Measurements from ENCODE around the gene LSR. TPM values are rescaled to one million over a fixed set of nuclear protein-coding genes. Genes with fewer than 3 reads are reported as not detected.

LSR gene
- total and polyA plus RNA-seq, 2 donors = 5.7 to 20.1 TPM

GRCh38 chr19:35223862-35224505 is 24.8 kb upstream of the LSR start:
- no peak overlapping the region for H3K4me3 ChIP-seq (ENCODE audit: low read length in 2 of 2)
- H3K9me3 ChIP-seq (ENCODE audit: control insufficient read depth in 2 of 2, insufficient read depth in 1 of 2, low read length in 1 of 2) = no peaks in the 10 kb centered on the region
- 95% methylated on average over 4 of the region's 4 CpGs for WGBS
- no peak overlapping the region for H3K27ac ChIP-seq (ENCODE audit: low read depth in 1 of 2, low read length in 1 of 2)
- no peak for DNase-seq (ENCODE audit: low read depth in 6 of 9, low spot score in 9 of 9)
- H3K27me3 ChIP-seq (ENCODE audit: control insufficient read depth in 2 of 2, insufficient read depth in 1 of 2, low read length in 1 of 2) = no peaks in the 10 kb centered on the region
- H3K4me1 ChIP-seq (ENCODE audit: control insufficient read depth in 2 of 2, insufficient read depth in 2 of 2, low read length in 2 of 2) = peaks cover 0 to 9% of the 10 kb centered on the region in 2 donors
- H3K36me3 ChIP-seq (ENCODE audit: control insufficient read depth in 2 of 2, insufficient read depth in 2 of 2, low read length in 1 of 2) = no peaks in the 10 kb centered on the region

GRCh38 chr19:35224681-35225571 is 23.9 kb upstream of the LSR start:
- Histone ChIP-seq H3K4me3 (ENCODE audit: low read length in 2 of 2) (no peak overlapping the region), H3K4me1 (ENCODE audit: control insufficient read depth in 2 of 2, insufficient read depth in 2 of 2, low read length in 2 of 2) (peaks cover 0 to 9% of the 10 kb centered on the region in 2 donors), H3K27me3 (ENCODE audit: control insufficient read depth in 2 of 2, insufficient read depth in 1 of 2, low read length in 1 of 2) (no peaks in the 10 kb centered on the region), H3K9me3 (ENCODE audit: control insufficient read depth in 2 of 2, insufficient read depth in 1 of 2, low read length in 1 of 2) (no peaks in the 10 kb centered on the region), H3K27ac (ENCODE audit: low read depth in 1 of 2, low read length in 1 of 2) (no peak overlapping the region), H3K36me3 (ENCODE audit: control insufficient read depth in 2 of 2, insufficient read depth in 2 of 2, low read length in 1 of 2) (no peaks in the 10 kb centered on the region)
- DNase-seq (ENCODE audit: low read depth in 6 of 9, low spot score in 9 of 9) = peak in 1 of 9 donors; percentile 14
- WGBS = 85% methylated on average over 41 of the region's 41 CpGs

GRCh38 chr19:35225951-35226350 is 22.9 kb upstream of the LSR start:
- no peak overlapping the region for H3K27ac ChIP-seq (ENCODE audit: low read depth in 1 of 2, low read length in 1 of 2)
- no peaks in the 10 kb centered on the region for H3K36me3 ChIP-seq (ENCODE audit: control insufficient read depth in 2 of 2, insufficient read depth in 2 of 2, low read length in 1 of 2)
- 96% methylated on average over 6 of the region's 6 CpGs for WGBS
- no peaks in the 10 kb centered on the region for H3K27me3 ChIP-seq (ENCODE audit: control insufficient read depth in 2 of 2, insufficient read depth in 1 of 2, low read length in 1 of 2)
- H3K4me1 ChIP-seq (ENCODE audit: control insufficient read depth in 2 of 2, insufficient read depth in 2 of 2, low read length in 2 of 2) = peaks cover 0 to 9% of the 10 kb centered on the region in 2 donors
- no peak overlapping the region for H3K4me3 ChIP-seq (ENCODE audit: low read length in 2 of 2)
- no peak for DNase-seq (ENCODE audit: low read depth in 6 of 9, low spot score in 9 of 9)
- H3K9me3 ChIP-seq (ENCODE audit: control insufficient read depth in 2 of 2, insufficient read depth in 1 of 2, low read length in 1 of 2) = no peaks in the 10 kb centered on the region

GRCh38 chr19:35226748-35227147 is 22.1 kb upstream of the LSR start:
- Histone ChIP-seq H3K27me3 (ENCODE audit: control insufficient read depth in 2 of 2, insufficient read depth in 1 of 2, low read length in 1 of 2) (no peaks in the 10 kb centered on the region), H3K9me3 (ENCODE audit: control insufficient read depth in 2 of 2, insufficient read depth in 1 of 2, low read length in 1 of 2) (no peaks in the 10 kb centered on the region), H3K36me3 (ENCODE audit: control insufficient read depth in 2 of 2, insufficient read depth in 2 of 2, low read length in 1 of 2) (no peaks in the 10 kb centered on the region), H3K4me3 (ENCODE audit: low read length in 2 of 2) (no peak overlapping the region), H3K27ac (ENCODE audit: low read depth in 1 of 2, low read length in 1 of 2) (no peak overlapping the region), H3K4me1 (ENCODE audit: control insufficient read depth in 2 of 2, insufficient read depth in 2 of 2, low read length in 2 of 2) (peaks cover 0 to 9% of the 10 kb centered on the region in 2 donors)
- 97% methylated on average over 5 of the region's 5 CpGs for WGBS
- DNase-seq (ENCODE audit: low read depth in 6 of 9, low spot score in 9 of 9) = no peak

- WGBS = 96% methylated on average over 14 of the region's 14 CpGs
- H3K4me3 ChIP-seq (ENCODE audit: low read length in 2 of 2) = no peak within 1 kb of the TSS
- peaks cover 0 to 9% of the 10 kb centered on the region in 2 donors for H3K4me1 ChIP-seq (ENCODE audit: control insufficient read depth in 2 of 2, insufficient read depth in 2 of 2, low read length in 2 of 2)
- H3K36me3 ChIP-seq (ENCODE audit: control insufficient read depth in 2 of 2, insufficient read depth in 2 of 2, low read length in 1 of 2) = no peaks in the 10 kb centered on the region
- no peaks in the 10 kb centered on the region for H3K27me3 ChIP-seq (ENCODE audit: control insufficient read depth in 2 of 2, insufficient read depth in 1 of 2, low read length in 1 of 2)
- no peak within 1 kb of the TSS for H3K27ac ChIP-seq (ENCODE audit: low read depth in 1 of 2, low read length in 1 of 2)
- no peaks in the 10 kb centered on the region for H3K9me3 ChIP-seq (ENCODE audit: control insufficient read depth in 2 of 2, insufficient read depth in 1 of 2, low read length in 1 of 2)
- DNase-seq (ENCODE audit: low read depth in 6 of 9, low spot score in 9 of 9) = no peak
Measured at GRCh38 chr19:35228177-35228930, 20.4 kb upstream of the LSR start, which contains the start of gene FAM187B. TSS of gene FAM187B (minus strand) at chr19:35228739. CDS start at chr19:35228680, 59 bp downstream.

GRCh38 chr19:35229601-35230000 is 19.2 kb upstream of the LSR start:
- H3K36me3 ChIP-seq (ENCODE audit: control insufficient read depth in 2 of 2, insufficient read depth in 2 of 2, low read length in 1 of 2) = no peaks in the 10 kb centered on the region
- WGBS = 95% methylated on average over 8 of the region's 8 CpGs
- DNase-seq (ENCODE audit: low read depth in 6 of 9, low spot score in 9 of 9) = no peak

GRCh38 chr19:35231956-35232645 is 16.7 kb upstream of the LSR start:
- Histone ChIP-seq H3K4me1 (ENCODE audit: control insufficient read depth in 2 of 2, insufficient read depth in 2 of 2, low read length in 2 of 2) (no peaks in the 10 kb centered on the region), H3K4me3 (ENCODE audit: low read length in 2 of 2) (no peak overlapping the region), H3K27me3 (ENCODE audit: control insufficient read depth in 2 of 2, insufficient read depth in 1 of 2, low read length in 1 of 2) (no peaks in the 10 kb centered on the region), H3K36me3 (ENCODE audit: control insufficient read depth in 2 of 2, insufficient read depth in 2 of 2, low read length in 1 of 2) (no peaks in the 10 kb centered on the region), H3K27ac (ENCODE audit: low read depth in 1 of 2, low read length in 1 of 2) (no peak overlapping the region), H3K9me3 (ENCODE audit: control insufficient read depth in 2 of 2, insufficient read depth in 1 of 2, low read length in 1 of 2) (no peaks in the 10 kb centered on the region)
- WGBS = 96% methylated on average over 14 of the region's 14 CpGs
- no peak for DNase-seq (ENCODE audit: low read depth in 6 of 9, low spot score in 9 of 9)

More at GRCh38 chr19:35229601-35230000, 19.2 kb upstream of the LSR start:
- H3K4me3 ChIP-seq (ENCODE audit: low read length in 2 of 2) = no peak overlapping the region
- no peaks in the 10 kb centered on the region for H3K9me3 ChIP-seq (ENCODE audit: control insufficient read depth in 2 of 2, insufficient read depth in 1 of 2, low read length in 1 of 2)
- H3K4me1 ChIP-seq (ENCODE audit: control insufficient read depth in 2 of 2, insufficient read depth in 2 of 2, low read length in 2 of 2) = peaks cover 0 to 9% of the 10 kb centered on the region in 2 donors
- H3K27me3 ChIP-seq (ENCODE audit: control insufficient read depth in 2 of 2, insufficient read depth in 1 of 2, low read length in 1 of 2) = no peaks in the 10 kb centered on the region
- H3K27ac ChIP-seq (ENCODE audit: low read depth in 1 of 2, low read length in 1 of 2) = no peak overlapping the region

GRCh38 chr19:35232912-35233311 is 15.9 kb upstream of the LSR start:
- Histone ChIP-seq H3K27ac (ENCODE audit: low read depth in 1 of 2, low read length in 1 of 2) (no peak overlapping the region), H3K4me1 (ENCODE audit: control insufficient read depth in 2 of 2, insufficient read depth in 2 of 2, low read length in 2 of 2) (no peaks in the 10 kb centered on the region), H3K9me3 (ENCODE audit: control insufficient read depth in 2 of 2, insufficient read depth in 1 of 2, low read length in 1 of 2) (no peaks in the 10 kb centered on the region), H3K4me3 (ENCODE audit: low read length in 2 of 2) (no peak overlapping the region), H3K36me3 (ENCODE audit: control insufficient read depth in 2 of 2, insufficient read depth in 2 of 2, low read length in 1 of 2) (no peaks in the 10 kb centered on the region), H3K27me3 (ENCODE audit: control insufficient read depth in 2 of 2, insufficient read depth in 1 of 2, low read length in 1 of 2) (no peaks in the 10 kb centered on the region)
- no peak for DNase-seq (ENCODE audit: low read depth in 6 of 9, low spot score in 9 of 9)
- WGBS = 88% methylated on average over 5 of the region's 5 CpGs
